SKM-1 (cell line): ENCODE measurements around the gene MYADM.

Source experiments
- DNase-seq: peaks from one replicate; lab custom pipeline; 2025; ENCODE audit not compliant: unreplicated experiment; lab: John Stamatoyannopoulos, UW

The MYADM gene

GRCh38 chr19:53909471-53910169 lies 41.9 kb downstream of the MYADM start:
- DNase-seq, result no peak

GRCh38 chr19:53910170-53910518 lies 42.5 kb downstream of the MYADM start:
- DNase-seq, result no peak

GRCh38 chr19:53912653-53913052 lies 45.0 kb downstream of the MYADM start:
- no peak for DNase-seq

- DNase-seq, result no peak
Observed at GRCh38 chr19:53915000-53915399, 47.3 kb downstream of the MYADM start.

GRCh38 chr19:53916004-53916403 lies 48.3 kb downstream of the MYADM start:
- DNase-seq, result no peak

GRCh38 chr19:53917356-53917755 lies 49.7 kb downstream of the MYADM start:
- no peak for DNase-seq
